ENCODE data around the gene SCGB1C1.
"Not testable (repeated sequence)": the region's sequence is repeated elsewhere in the genome, so short reads cannot be mapped to it uniquely, and the experiment has no call there.

SCGB1C1 gene

DNA sequence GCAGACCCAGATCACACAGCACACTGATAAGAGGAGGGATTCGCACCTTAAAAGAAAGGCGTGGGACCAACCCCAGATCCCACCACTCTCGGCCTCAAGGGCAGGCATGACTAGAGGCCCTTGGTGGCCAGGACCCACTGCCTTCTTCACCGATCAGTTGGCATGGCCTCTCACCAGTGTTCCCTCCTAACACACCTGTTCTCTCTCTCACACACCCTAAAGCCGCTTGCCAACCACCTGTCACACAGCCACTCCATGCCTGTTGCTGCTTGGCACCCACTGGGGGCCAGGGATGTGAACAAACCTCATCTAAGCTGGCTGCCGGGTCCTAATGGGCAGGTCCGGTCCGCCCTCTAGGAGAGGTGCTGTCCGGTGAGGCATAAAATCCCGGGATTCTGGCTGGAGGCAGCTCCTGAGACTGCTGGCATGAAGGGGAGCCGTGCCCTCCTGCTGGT, at the start of gene SCGB1C1:
Gene SCGB1C1, plus strand, starts transcription at position 405 of the 455 bp plus-strand sequence. Its CDS starts 22 bp downstream, at position 427.
- in situ Hi-C loops (cut with MboI; ENCODE audit: low sequenced_read_pairs): not testable (repeated sequence)

DNA sequence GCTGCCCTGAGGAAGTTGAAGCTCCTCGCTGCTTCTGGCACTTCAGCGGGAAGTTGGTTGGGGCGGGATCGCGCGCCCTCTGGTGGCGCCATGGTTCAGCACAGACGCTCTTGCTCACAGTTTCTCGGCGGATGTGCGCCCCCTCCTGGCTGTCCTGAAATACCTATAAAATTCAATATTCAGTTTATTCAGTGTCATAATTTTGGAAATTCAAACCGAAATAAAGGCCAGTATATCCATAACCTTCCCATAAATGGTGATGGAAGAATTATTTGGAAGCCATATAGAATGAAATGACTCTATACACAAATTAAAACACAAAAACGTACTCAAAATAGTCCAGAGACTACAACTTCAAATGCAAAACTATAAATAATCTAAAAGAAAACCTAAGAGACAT, 12.6 kb upstream of the SCGB1C1 start:
- in situ Hi-C loops (cut with MboI; ENCODE audit: low sequenced_read_pairs): not testable (repeated sequence)

DNA sequence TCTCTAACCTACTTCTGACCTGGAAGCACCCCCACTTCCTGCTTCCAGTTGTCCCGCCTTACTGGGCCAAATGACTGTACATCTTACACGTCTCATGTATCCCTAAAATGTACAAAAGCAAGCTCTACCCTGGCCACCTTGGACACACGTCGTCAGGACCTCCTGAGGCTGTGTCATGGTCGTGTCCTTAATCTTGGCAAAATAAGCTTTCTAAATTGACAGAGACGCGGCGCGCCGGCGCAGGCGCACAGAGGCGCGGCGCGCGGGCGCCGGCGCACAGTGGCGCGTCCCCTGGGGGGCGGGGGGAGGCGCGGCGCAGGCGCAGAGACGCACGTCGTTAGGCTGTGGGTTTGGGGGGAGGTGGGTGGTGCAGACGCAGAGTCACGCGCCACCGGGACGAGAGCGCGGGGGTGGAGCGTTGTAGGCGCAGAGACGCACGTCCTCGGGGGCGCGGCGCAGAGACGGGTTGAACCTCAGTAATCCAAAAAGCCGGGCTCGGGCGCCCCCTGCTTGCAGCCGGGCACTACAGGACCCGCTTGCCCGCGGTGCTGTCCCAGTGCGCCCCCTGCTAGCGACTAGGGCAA, 3.6 kb upstream of the SCGB1C1 start:
- in situ Hi-C loops (cut with MboI; ENCODE audit: low sequenced_read_pairs): not testable (repeated sequence)

DNA sequence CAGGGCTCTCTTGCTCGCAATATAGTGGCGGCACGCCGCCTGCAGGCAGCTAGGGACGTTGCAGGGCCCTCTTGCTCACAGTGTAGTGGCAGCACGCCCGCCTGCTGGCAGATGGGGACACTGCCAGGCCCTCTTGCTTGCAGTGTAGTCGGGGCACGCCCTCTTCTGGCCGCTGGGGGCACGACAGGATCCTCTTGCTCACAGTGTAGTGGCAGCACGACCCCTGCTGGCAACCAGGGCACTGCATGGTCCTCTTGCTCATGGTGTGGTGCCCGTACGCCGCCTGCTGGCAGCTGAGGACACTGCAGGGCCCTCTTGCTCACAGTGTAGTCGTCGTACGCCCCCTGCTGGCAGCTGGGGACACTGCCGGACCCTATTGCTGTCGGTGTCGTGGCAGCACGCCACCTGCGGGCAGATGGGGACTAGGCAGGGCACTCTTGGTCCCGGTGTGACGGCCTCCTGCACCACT, 3.0 kb upstream of the SCGB1C1 start:
- in situ Hi-C loops (cut with MboI; ENCODE audit: low sequenced_read_pairs): not testable (repeated sequence)

DNA sequence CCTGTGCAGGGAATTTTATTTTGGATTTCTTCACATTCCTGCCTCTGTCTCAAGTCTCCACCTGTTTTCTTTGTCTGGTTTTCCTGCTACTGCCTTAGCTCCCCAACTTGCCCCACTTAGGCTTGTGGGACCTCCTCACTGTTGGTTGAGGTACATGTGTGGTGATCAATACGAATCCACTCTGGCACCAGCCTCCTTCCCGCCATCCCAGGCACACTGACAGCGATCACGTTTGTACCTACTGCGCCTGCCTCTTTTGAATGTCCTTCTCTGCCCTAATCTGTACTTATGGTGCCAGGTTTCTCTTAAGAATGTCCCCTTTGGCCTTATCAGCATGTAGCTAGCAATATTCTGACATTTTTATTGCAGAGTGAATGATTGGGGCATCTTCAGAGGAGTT, 2.3 kb upstream of the SCGB1C1 start:
- in situ Hi-C loops (cut with MboI; ENCODE audit: low sequenced_read_pairs): not testable (repeated sequence)

DNA sequence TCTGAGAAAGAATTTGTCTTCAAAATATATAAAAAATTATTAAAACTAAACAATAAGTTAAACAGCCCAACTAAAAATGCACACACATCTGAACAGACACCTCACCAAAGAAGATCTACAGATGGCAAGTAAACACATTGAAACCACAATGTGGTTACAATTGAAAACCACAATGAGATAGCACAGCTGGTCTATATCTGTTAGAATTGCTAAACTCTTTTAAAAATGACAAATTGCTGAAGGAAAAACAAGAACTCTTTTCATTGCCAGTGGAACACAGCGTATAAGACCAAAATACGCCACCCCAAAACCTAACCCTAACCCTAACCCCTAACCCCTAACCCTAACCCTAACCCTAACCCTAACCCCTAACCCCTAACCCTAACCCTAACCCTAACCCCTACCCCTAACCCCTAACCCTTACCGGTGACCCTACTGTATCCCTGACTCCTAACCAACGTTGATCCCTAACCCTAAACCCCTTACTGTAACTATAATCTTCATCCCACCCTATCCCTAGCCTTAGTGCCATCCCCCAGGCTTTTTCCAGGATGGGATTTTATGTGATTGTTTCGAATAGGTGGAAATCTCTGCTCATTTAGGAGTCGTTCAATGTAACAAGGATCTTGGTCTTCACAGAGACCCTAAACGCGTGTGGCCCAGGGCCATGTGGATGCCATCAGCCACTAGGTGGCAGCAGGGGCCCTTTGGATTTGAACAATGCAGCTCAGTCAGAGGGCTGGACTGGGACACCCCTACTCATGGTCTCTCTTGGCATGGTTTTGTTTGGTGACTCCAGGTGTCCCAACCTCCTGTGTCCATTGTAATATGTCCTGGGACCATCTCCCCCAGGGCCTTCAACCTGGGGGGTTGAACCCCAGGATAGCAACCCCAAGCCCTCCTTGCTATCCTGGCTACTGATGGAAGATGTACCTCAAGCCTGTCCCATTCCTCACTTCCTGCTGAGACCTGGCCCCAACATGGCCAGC, 1.1 kb upstream of the SCGB1C1 start:
- in situ Hi-C loops (cut with MboI; ENCODE audit: low sequenced_read_pairs): not testable (repeated sequence)

DNA sequence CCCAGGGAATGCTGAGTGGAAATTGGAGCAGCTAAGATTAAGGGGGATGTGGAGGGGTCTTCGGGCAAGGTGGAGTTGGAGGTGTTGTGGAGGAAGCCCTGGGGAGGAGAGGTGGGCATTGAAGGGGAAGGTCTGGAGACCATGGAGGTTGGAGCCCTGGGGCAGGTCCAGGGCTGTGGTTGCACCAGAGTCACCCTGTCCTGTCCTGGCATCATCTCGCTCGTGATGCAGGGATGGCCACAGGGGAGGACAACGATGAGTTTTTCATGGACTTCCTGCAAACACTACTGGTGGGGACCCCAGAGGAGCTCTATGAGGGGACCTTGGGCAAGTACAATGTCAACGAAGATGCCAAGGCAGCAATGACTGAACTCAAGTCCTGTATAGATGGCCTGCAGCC, 603 bp downstream of the SCGB1C1 start:
- in situ Hi-C loops (cut with MboI; ENCODE audit: low sequenced_read_pairs): not testable (repeated sequence)

DNA sequence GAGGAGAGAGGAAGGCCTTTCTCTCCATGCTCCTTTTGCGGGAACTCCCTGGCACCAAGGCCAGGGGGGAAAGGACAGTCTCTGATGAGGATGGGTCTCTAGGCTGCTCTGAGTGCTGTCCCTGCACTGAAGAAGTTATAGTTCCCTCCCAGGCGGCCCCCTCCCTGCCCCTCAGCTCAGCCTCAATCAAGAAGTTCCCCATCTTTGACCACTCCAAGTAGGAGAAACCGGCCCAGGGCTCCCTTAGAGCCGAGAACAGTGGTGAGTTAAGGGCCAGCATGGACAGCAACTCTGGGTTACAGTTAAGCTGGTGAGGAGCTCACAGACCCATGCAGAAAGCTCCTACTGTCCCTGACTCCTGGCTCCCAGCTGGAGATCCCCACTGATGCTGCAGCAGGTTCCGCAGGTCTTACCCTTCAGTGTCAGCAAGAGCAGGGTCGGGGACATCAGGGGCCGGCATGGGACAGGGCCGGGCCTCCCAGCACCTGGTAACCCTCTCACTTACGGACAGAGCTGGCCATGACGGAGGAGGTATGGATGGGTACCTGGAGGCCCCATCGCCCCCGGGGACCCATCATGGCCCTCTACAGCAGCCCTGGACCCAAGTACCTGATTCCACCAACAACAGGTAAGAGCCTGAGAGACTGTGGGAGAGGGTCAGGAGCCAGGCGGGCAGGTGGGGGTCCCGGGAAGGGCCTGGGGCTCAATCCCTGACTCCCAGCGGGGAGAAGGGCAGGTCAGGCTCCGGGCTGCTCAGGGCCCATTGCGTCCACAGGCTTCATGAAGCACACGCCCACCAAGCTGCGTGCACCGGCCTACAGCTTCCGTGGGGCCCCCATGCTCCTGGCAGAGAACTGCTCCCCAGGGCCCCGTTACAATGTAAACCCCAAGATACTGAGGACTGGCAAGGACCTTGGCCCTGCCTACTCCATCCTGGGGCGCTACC, 4.2 kb downstream of the SCGB1C1 start:
- in situ Hi-C loops (cut with MboI; ENCODE audit: low sequenced_read_pairs): no loop called here

DNA sequence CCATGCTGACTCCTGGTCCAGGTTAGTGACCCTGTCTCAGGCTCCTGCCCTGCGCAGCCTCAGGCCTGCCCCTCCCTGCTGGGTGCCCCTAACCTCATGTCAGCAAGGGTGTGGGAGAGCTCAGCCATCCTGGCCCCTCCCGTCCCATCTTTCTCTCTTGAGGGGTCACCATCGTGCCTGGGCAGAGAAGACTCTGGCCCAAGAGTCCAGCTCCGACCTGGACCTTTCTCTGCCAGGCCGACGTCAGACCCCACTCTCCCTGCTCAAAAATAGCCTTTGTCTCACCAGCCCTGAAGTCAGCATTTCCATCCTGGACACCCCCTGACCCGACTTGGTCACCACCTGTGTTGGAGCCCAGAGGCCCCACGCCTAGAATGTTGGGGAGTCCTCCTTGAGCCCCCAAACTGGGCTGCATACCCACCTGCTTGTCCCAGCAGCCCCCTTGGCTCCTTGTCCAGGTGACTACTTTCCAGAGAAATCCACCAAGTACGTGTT, 4.9 kb downstream of the SCGB1C1 start:
- in situ Hi-C loops (cut with MboI; ENCODE audit: low sequenced_read_pairs): no loop called here

DNA sequence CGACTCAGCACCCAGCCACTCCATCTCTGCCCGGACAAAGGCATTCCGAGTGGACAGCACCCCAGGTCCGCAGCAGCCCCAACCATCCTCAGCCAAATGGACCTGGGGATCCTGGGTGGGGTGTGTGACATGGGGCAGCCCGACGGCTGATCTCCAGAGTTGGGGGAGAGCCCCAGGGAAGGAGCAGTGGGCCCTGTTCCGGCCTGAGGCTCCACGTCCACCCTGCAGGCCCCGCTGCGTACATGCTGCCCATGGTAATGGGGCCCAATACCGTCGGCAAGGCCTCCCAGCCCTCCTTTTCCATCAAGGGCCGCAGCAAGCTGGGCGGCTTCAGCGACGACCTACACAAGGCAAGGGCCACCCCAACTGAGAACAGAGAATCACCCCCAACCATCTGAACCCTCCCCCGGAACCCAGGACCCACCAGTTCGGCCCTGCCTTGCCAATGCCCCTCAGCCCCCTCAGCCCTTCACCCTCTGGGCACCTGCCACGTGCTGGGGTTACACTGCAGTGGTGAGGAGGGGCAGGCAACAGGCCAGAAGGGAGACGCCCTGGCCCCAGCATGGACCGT, 5.4 kb downstream of the SCGB1C1 start:
- in situ Hi-C loops (cut with MboI; ENCODE audit: low sequenced_read_pairs): no loop called here

DNA sequence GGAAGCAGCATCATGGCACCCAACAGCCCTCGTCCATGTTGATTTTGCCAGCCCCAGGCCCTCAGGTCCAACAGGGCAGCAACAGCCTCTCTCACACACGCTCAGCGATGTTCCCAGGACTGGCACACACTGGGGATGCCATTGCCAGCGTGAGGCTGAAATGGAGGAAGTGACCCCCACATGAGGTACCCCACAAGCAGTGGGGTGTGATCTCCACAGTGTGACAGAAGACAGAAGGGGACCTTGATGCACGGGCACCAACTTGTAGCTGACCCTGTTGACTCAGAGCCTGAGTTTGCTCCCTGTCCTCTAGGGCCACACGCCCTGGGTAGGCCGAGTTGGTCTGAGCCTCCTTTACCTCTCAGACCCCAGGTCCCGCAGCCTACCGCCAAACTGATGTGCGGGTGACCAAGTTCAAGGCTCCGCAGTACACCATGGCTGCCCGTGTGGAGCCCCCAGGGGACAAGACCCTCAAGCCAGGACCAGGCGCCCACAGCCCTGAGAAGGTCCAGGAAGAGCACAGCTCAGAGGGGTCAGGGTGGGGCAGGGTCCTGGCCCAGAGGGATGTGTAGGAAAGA, 6.2 kb downstream of the SCGB1C1 start:
- in situ Hi-C loops (cut with MboI; ENCODE audit: low sequenced_read_pairs): no loop called here

DNA sequence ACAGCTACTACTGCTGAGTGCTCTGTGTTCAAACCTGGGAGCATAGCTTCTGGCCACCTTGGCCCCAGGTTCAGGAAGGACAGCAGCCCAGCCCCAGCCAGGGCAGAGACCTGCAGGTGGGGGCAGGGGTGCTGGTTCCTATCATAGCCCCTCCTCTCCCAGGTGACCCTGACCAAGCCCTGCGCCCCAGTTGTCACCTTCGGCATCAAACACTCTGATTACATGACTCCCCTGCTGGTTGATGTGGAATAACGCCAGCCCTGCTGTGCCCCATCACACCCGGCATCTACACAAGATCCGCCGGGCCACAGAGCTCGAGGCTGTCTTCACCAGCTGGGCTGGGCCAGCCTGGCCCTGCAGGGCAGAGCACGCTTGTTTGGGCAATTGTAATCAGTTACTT, 6.9 kb downstream of the SCGB1C1 start:
- in situ Hi-C loops (cut with MboI; ENCODE audit: low sequenced_read_pairs): no loop called here

DNA sequence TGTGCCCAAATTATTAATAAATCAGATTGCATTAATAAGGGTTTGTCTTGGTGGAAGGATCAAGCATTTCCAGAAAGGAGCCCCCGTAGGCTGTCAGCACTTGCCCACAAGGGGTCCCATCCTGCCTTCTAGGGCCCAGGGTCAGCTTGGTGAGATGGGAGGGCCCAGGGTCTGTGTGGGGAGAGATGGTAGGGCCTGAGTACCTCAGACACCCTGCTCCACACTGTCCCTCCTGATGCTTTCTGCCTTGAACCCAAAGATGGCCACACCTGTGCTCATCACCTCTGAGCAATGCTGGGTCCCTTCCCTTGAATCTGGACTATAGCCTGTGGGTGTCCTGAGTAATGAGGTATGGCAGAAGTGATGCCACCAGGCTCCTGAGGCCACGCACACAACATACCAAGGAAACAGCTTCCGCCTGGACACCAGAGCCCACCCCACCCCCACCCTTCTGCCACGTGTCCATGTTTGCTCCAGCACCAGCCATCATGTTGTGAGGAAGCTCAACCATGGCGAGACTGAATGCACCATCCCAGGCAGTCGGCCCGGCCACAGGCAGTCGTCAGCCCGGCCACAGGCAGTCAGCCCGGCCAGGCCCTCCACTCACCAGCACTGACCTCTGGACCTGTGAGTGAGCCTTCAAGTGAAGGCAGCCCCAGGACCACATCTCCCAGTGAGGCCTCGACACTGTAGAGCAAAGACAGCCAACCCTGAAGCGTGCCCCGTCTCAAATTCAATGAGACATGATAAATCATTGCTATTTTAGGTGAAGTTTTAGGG, 7.5 kb downstream of the SCGB1C1 start:
- in situ Hi-C loops (cut with MboI; ENCODE audit: low sequenced_read_pairs): no loop called here

DNA sequence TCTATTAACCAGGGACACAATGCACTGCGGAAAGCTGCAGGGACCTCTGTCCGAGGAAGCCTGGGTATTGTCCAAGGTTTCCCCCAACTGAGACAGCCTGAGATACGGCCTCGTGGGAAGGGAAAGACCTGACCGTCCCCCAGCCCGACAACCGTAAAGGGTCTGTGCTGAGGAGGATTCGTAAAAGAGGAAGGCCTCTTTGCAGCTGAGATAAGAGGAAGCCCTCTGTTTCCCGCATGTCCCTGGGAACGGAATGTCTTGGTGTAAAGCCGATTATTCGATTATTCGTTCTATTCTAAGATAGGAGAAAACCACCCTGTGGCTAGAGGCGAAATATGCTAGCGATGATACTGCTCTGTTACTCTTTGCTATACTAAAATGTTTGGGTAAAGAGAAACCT, 9.1 kb downstream of the SCGB1C1 start:
- in situ Hi-C loops (cut with MboI; ENCODE audit: low sequenced_read_pairs): no loop called here

DNA sequence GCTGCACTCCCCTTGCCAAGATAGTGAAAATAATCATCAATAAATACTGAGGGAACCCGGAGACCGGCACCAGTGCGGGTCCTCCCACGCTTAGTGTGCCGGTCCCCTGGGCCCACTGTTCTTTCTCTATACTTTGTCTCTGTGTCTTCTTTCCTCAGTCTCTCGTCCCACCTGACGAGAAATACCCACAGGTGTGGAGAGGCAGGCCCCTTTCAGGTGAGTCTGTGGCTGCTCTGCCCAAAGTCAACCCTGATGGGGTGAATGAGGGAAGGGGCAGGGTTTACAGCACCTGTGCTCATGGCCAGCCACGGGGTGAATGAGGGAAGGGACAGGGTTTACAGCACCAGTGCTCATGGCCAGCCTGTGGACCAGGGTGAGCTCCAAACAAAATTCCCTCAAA, 9.6 kb downstream of the SCGB1C1 start:
- in situ Hi-C loops (cut with MboI; ENCODE audit: low sequenced_read_pairs): no loop called here

DNA sequence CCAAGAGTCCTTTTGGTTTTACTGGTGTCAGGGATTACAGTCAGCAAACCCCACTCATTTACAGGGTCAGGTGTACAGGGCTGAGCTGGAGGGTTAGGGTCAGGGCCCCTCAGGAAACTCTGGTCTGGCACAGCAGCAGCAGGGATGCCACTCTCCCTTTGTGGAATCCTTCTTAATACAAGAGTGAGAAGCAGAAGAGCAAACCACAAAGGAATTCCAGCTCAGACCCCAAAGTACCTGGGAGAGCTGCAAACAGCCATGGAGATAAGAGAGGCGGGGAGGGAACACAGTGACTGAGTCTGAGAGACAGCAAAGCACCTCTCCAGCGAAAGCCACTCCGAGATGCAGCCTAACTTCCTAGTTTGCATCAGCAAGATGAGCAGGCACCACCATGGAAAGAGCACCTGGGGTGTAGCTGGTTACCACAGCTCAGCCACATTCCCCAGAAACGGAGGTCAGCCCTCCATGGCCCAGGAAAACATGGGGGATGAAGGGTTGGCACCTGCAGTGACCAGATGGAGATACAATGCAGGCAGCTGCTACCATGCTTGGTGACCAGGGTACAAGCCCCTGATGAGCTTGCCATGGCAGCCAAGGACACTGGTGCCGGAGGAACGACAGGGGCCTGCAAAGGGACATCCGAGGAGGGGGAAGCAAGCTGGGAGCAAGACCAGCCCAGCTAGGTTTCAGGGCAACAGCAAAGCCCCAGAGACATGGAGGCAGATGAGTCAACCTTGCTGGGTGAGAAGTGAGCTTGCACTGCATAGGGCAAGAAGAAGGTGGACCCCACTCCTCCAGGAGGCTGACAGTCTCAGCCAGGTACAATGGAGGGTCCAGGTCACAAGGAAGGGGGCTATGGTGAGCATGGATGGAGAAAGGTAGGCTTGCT, 10.4 kb downstream of the SCGB1C1 start:
- in situ Hi-C loops (cut with MboI; ENCODE audit: low sequenced_read_pairs): no loop called here

DNA sequence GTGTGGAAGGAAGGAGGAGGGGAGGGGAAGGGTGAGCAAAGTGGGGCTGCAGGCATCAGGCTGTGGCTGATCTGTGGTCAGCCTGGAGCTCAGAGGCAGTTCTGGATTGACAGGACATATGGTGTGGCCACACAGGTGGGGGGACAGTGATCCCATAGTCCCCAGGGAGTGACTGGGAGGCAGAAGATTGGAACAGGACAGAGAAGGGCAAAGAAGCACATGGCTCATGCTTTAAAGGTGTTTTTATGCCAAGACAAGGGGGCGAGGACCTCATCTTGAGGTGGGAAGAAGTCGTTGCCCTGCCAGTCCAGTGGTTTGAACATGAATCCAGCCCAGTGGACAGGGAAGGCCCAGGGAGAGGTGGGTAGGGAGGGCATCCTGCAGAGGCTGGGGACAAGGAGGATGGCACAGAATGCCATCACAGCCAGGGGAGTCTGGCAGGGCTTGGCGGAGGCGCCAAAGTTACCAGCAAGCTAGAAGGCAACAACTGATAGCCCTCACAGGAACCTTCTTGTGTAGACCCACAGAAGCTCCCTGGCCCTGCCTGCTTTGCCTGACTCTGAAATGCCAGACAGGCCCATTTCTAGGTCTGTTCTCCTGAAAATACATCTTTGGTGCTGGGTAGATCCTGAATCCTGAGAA, 11.2 kb downstream of the SCGB1C1 start:
- in situ Hi-C loops (cut with MboI; ENCODE audit: low sequenced_read_pairs): no loop called here

Data from HL-60/S4 treated with phorbol 12-myristate 13-acetate at 8.2 ng/mL for 4 days and 3 days (cell line).